Uterus (tissue), 4 donors: Measurements from ENCODE around the gene PDE4A. TPM values are rescaled to one million over a fixed set of nuclear protein-coding genes. Genes with fewer than 3 reads are reported as not detected.
A peak's percentile ranks its signal among the peaks of the same experiment; 100 is the strongest.

Experiments
- DNase-seq, 2 donors: peaks; one replicate each; pipeline ENCODE4 v3.0.0-alpha.2; 2019 to 2020
- H3K27ac ChIP-seq, 2 donors: fragments of 200-600 bp; sonication (generic); 1 replicate in 1 of 2; 2 replicates in 1 of 2; pipeline ENCODE4 v1.5.1; 2016 to 2018
- H3K27me3 ChIP-seq, 2 donors: fragments of 200-600 bp; sonication (generic); one replicate each; pipeline ENCODE4 v1.5.1; 2018 to 2019; ENCODE audit warnings: control low read depth in 1 of 2
- H3K36me3 ChIP-seq, 2 donors: fragments of 200-600 bp; sonication (generic); one replicate each; pipeline ENCODE4 v1.5.1; 2019; ENCODE audit warnings: control low read depth in 1 of 2
- H3K4me1 ChIP-seq, 2 donors: fragments of 200-600 bp; sonication (generic); one replicate each; pipeline ENCODE4 v1.5.1; 2018 to 2019; ENCODE audit warnings: control low read depth in 1 of 2
- H3K4me3 ChIP-seq, 2 donors: fragments of 200-600 bp; sonication (generic); 1 replicate in 1 of 2; 2 replicates in 1 of 2; pipeline ENCODE4 v1.5.1; 2018 to 2019; ENCODE audit warnings: mild to moderate bottlenecking in 1 of 2
- H3K9me3 ChIP-seq, 2 donors: fragments of 200-600 bp; sonication (generic); one replicate each; pipeline ENCODE4 v1.5.1; 2019; ENCODE audit warnings: control low read depth in 1 of 2
- POLR2A ChIP-seq, 2 donors: fragments of 450-650 bp; IDR thresholded peaks; one replicate each; pipeline ENCODE4 v1.6.1; 2016; ENCODE audit warnings: antibody characterized with exemption in 2 of 2, mild to moderate bottlenecking in 1 of 2, moderate library complexity in 1 of 2
- intact Hi-C: fragments of 100-400 bp; cut with DNase I; formaldehyde crosslinking; loops from one replicate; pipeline ENCODE4 v1.15.1; 2023; ENCODE audit warnings: low total_unique reads
- total RNA-seq, 4 donors: library from RNA; depleted of rRNA in 3 of 4; stranded (reverse); fragments of >200 nt in 3 of 4; gene quantifications; one replicate each; pipeline versions ENCODE4 v1.1.0 to v1.2.4, GENCODE V29; 2014 to 2023
- TF ChIP-seq, protein P1 (sequence below), 4 experiments: fragments of 200-600 bp in 2 of 4; fragments of 450-650 bp in 2 of 4; sonication (generic) in 2 of 4; IDR thresholded peaks; one replicate each; pipeline ENCODE4 v1.5.1; 2016 to 2019; ENCODE audit warnings: antibody characterized with exemption in 4 of 4, mild to moderate bottlenecking in 2 of 4, moderate library complexity in 1 of 4
- donor health status: DM: yes; HTN: yes; CAD: no.

The PDE4A gene
- total RNA-seq, 4 donors from 2014 or later, result 3.2 to 10.6 (median 4.1) TPM

- intact Hi-C loops, result no loop called here
- TF ChIP-seq POLR2A (IDR thresholded peaks at IDR 0.05), result no peak
- TF ChIP-seq, protein P1, sequence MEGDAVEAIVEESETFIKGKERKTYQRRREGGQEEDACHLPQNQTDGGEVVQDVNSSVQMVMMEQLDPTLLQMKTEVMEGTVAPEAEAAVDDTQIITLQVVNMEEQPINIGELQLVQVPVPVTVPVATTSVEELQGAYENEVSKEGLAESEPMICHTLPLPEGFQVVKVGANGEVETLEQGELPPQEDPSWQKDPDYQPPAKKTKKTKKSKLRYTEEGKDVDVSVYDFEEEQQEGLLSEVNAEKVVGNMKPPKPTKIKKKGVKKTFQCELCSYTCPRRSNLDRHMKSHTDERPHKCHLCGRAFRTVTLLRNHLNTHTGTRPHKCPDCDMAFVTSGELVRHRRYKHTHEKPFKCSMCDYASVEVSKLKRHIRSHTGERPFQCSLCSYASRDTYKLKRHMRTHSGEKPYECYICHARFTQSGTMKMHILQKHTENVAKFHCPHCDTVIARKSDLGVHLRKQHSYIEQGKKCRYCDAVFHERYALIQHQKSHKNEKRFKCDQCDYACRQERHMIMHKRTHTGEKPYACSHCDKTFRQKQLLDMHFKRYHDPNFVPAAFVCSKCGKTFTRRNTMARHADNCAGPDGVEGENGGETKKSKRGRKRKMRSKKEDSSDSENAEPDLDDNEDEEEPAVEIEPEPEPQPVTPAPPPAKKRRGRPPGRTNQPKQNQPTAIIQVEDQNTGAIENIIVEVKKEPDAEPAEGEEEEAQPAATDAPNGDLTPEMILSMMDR (IDR thresholded peaks at IDR 0.05), result no peak
- H3K9me3 ChIP-seq, result no peaks in the 10 kb centered on the region
- no peak for DNase-seq
- H3K4me1 ChIP-seq, result peaks cover 0 to 4% of the 10 kb centered on the region in 2 donors
- no peaks in the 10 kb centered on the region for H3K27me3 ChIP-seq
- H3K36me3 ChIP-seq, result no peaks in the 10 kb centered on the region
- H3K27ac ChIP-seq, result no peak overlapping the region
- H3K4me3 ChIP-seq, result no peak overlapping the region
Observed at GRCh38 chr19:10474962-10475451, 54.7 kb downstream of the PDE4A start.

DNA sequence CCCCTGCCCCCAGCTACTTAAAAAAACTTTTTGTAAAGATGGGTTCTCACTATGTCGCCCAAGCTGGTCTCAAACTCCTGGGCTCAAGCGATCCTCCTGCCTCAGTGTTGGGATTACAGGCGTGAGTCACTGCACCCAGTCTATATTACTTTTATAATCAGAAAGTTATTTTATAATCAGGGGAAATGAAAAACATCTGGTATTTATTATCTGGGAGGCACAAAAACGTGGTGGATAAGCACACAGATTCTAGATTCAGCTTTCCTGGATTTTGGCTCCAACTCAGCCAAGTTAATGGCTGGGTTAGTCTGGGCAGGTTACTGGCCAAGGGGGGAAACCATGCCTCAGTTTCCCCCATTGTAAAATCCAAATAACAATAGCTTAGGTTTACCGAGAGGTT, 58.1 kb downstream of the PDE4A start:
- intact Hi-C loops, result no loop called here
- peak overlapping the region in 1 of 2 donors; percentile 34 for H3K4me3 ChIP-seq

GRCh38 chr19:10478903-10479384, 58.6 kb downstream of the PDE4A start:
- peak overlapping the region; percentile 33 to 71 for H3K27ac ChIP-seq
- H3K4me1 ChIP-seq, result peaks cover 0 to 4% of the 10 kb centered on the region in 2 donors
- H3K4me3 ChIP-seq, result peak overlapping the region; percentile 34 to 35
- no peaks in the 10 kb centered on the region for H3K9me3 ChIP-seq
- no peaks in the 10 kb centered on the region for H3K27me3 ChIP-seq
- H3K36me3 ChIP-seq, result no peaks in the 10 kb centered on the region
- intact Hi-C loops, result no loop called here
- peak; percentile 91 to 95 for DNase-seq
- TF ChIP-seq, protein P1 (IDR thresholded peaks at IDR 0.05), result peak; percentile 33 to 88 (median 60)
- TF ChIP-seq POLR2A (IDR thresholded peaks at IDR 0.05), result peak in 1 of 2 donors; percentile 47

More for the DNA sequence above, 58.1 kb downstream of the PDE4A start:
- no peaks in the 10 kb centered on the region for H3K27me3 ChIP-seq
- H3K9me3 ChIP-seq, result no peaks in the 10 kb centered on the region
- TF ChIP-seq, protein P1 (IDR thresholded peaks at IDR 0.05), result no peak
- H3K27ac ChIP-seq, result no peak overlapping the region
- H3K4me1 ChIP-seq, result peaks cover 0 to 4% of the 10 kb centered on the region in 2 donors
- no peak for DNase-seq
- H3K36me3 ChIP-seq, result no peaks in the 10 kb centered on the region

DNA sequence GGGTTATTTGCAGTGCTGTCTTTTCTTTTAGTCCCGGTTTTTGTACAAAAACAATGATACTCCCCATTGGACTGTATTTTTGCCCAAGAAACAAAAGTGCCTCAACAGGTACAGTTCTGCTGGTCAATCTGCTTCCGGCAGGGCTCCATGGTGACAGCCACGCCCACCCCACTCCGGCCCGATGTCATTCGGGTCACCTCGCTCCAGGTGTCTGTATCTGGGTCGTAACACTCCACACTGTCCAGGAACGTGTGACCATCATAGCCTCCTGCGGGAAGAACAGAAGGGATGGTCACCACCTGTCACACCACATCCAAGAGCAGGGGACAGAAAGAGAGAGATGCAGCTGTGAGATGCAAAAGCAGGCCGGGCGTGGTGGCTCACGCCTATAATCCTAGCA, 66.2 kb downstream of the PDE4A start:
- DNase-seq, result no peak
- no peaks in the 10 kb centered on the region for H3K9me3 ChIP-seq
- TF ChIP-seq, protein P1 (IDR thresholded peaks at IDR 0.05), result no peak
- TF ChIP-seq POLR2A (IDR thresholded peaks at IDR 0.05), result no peak
- H3K27ac ChIP-seq, result no peak overlapping the region
- no peaks in the 10 kb centered on the region for H3K27me3 ChIP-seq
- H3K4me1 ChIP-seq, result no peaks in the 10 kb centered on the region
- H3K4me3 ChIP-seq, result no peak overlapping the region
- H3K36me3 ChIP-seq, result no peaks in the 10 kb centered on the region
- intact Hi-C loops, result no loop called here

GRCh38 chr19:10491472-10492047, 71.2 kb downstream of the PDE4A start:
- DNase-seq, result no peak
- no peaks in the 10 kb centered on the region for H3K9me3 ChIP-seq
- no peaks in the 10 kb centered on the region for H3K36me3 ChIP-seq
- H3K27me3 ChIP-seq, result no peaks in the 10 kb centered on the region
- intact Hi-C loops, result no loop called here
- H3K27ac ChIP-seq, result no peak overlapping the region
- TF ChIP-seq, protein P1 (IDR thresholded peaks at IDR 0.05), result no peak
- no peak for TF ChIP-seq POLR2A (IDR thresholded peaks at IDR 0.05)
- H3K4me3 ChIP-seq, result no peak overlapping the region
- no peaks in the 10 kb centered on the region for H3K4me1 ChIP-seq
